Mesodermal cell (in vitro differentiated cells): Measurements from ENCODE around the gene CASD1.

Source experiments
- H3K27ac ChIP-seq: 2 replicates; pipeline ENCODE4 v1.7.0; 2013; ENCODE audit warnings: mild to moderate bottlenecking, low read depth, low read length, moderate library complexity; ENCODE audit not compliant: severe bottlenecking
- H3K36me3 ChIP-seq: 2 replicates; pipeline ENCODE4 v1.7.1; 2013; ENCODE audit warnings: mild to moderate bottlenecking, low read length, moderate library complexity; ENCODE audit not compliant: control insufficient read depth, insufficient read depth
- H3K4me1 ChIP-seq: one replicate; pipeline ENCODE4 v1.7.1; 2013; ENCODE audit warnings: mild to moderate bottlenecking, low read length; ENCODE audit not compliant: insufficient read depth, control insufficient read depth, poor library complexity, severe bottlenecking
- H3K4me3 ChIP-seq: 2 replicates; pipeline ENCODE4 v1.7.0; 2013; ENCODE audit warnings: low read length, control low read depth, mild to moderate bottlenecking; ENCODE audit not compliant: insufficient read depth, poor library complexity, severe bottlenecking; ENCODE audit errors: extremely low read depth
- H3K9me3 ChIP-seq: 2 replicates; pipeline ENCODE4 v1.7.1; 2013; ENCODE audit warnings: mild to moderate bottlenecking, low read length, moderate library complexity; ENCODE audit not compliant: control insufficient read depth
- WGBS, 2 experiments: methylation state at CpG; one replicate each; pipeline ENCODE4 v1.1.5; 2013; ENCODE audit warnings: missing lambda C conversion rate in 2 of 2; ENCODE audit not compliant: insufficient coverage in 2 of 2; 5-methylcytosine and 5-hydroxymethylcytosine counted together

Gene CASD1

DNA sequence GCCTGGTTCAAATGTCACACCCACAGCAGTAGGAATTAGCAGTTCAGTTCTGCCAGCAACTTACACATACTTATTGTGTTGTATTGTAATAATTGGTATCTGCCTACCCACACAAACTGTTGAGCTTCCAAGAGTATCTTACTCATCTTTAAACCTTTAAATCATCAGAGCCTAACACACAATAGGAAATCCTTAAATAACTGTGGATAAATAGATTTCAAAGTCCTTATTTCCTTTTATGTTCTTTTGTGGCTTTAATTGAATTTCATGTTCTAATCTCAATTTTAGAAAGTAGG, 3.9 kb downstream of the CASD1 start:
- no peak overlapping the region for H3K4me3 ChIP-seq

DNA sequence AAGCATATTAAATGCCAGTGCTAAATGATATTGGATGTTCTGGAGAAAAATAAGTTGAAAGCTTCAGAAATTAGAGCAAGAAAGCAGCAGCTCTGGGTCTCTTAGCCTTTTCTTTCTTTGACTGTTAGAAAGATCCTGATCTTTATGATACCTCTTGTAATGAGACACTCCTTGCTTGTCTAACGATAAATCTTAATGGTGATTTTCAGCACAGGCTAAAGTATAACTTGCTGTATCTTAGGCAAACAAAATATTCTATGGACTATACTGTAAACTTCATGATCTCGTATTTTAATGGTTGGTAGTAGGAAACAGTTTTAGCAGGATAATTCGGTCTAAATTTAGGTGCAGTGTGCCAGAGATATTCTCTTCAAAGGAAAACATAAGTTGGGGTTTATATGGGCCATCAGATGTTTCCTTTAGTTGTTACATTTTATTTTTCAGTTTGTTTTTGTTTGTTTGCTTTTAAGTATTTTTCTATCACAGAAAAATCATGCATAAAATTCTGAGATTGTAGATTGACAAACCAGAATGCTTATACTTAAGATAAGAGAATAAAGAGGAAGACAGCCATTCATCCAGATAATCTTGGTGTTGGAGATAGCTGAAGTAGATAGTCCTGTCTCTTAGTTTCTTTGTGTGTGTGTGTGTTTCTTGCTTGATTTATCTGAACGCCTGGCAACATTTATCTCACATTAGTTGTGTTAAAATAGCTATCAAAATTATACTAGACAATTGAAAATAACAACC, 4.7 kb downstream of the CASD1 start:
- Histone ChIP-seq H3K9me3 (no peaks in the 10 kb centered on the region), H3K4me3 (no peak overlapping the region), H3K4me1 (peaks cover 19% of the 10 kb centered on the region), H3K27ac (peak overlapping the region; percentile 34), H3K36me3 (peaks cover 3% of the 10 kb centered on the region)
- 88% methylated on average over 2 of the region's 4 CpGs; no CpG with 5 or more reads in 1 of the 2 experiments for WGBS, 2 experiments

More for the DNA sequence above, 3.9 kb downstream of the CASD1 start:
- H3K27ac ChIP-seq, result no peak overlapping the region
- H3K4me1 ChIP-seq, result peaks cover 19% of the 10 kb centered on the region
- peaks cover 3% of the 10 kb centered on the region for H3K36me3 ChIP-seq
- H3K9me3 ChIP-seq, result no peaks in the 10 kb centered on the region

GRCh38 chr7:94514917-94515316, 5.3 kb downstream of the CASD1 start:
- Histone ChIP-seq H3K9me3 (no peaks in the 10 kb centered on the region), H3K4me3 (no peak overlapping the region), H3K4me1 (peaks cover 19% of the 10 kb centered on the region), H3K27ac (no peak overlapping the region), H3K36me3 (peaks cover 8% of the 10 kb centered on the region)

DNA sequence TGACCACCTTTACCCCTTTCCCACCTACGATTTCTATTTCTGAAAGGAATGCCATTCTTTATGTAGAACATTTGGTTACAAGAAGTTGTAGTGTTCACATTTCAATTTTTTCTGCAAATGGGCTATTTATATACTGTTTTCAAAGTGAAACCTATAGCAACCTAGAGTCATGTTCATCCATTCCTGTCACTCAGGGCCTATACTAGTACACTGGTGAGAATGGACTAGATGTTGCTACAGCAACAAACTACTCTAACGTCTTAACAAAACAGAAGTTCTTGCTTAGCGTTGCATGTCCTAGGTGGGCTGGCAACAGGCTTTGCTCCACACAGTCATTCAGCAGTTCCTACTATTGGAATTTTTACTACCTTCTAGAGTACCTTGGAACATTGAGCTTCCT, 16.3 kb downstream of the CASD1 start:
- Histone ChIP-seq H3K9me3 (no peaks in the 10 kb centered on the region), H3K27ac (no peak overlapping the region), H3K4me3 (no peak overlapping the region), H3K4me1 (no peaks in the 10 kb centered on the region), H3K36me3 (peaks cover 21% of the 10 kb centered on the region)
- WGBS, 2 experiments, result 100% methylated on average over 1 to 2 of the region's 3 CpGs

- Histone ChIP-seq H3K27ac (no peak overlapping the region), H3K36me3 (peaks cover 33% of the 10 kb centered on the region), H3K9me3 (no peaks in the 10 kb centered on the region), H3K4me1 (no peaks in the 10 kb centered on the region), H3K4me3 (no peak overlapping the region)
- WGBS, 2 experiments, result 91 to 100% methylated on average over 1 of the region's 1 CpG
These were observed 19.9 kb downstream of the CASD1 start for GRCh38 chr7:94529516-94529915.

DNA sequence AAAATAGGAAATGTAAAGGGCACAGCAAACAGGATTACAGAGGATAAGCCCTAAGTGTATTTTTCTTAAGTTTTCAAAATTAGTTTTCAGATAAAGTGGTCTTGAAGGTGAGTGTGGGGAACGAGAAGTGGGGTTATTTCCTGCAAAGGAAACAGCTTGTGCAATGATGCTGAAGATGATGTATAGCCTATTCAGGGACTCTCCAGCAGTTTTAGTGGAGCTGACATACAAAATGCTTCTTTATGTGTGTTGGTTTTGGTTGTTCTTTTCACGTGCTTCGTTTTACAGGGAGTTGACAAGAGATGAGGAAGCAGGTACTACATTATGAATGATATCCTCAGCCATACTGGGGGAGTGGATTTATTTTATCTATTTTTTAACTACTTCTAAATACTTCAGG, 20.5 kb downstream of the CASD1 start:
- Histone ChIP-seq H3K27ac (no peak overlapping the region), H3K36me3 (peaks cover 36% of the 10 kb centered on the region), H3K4me3 (no peak overlapping the region), H3K9me3 (no peaks in the 10 kb centered on the region), H3K4me1 (no peaks in the 10 kb centered on the region)
- WGBS, 2 experiments, result 76 to 91% methylated on average over 1 to 2 of the region's 3 CpGs

DNA sequence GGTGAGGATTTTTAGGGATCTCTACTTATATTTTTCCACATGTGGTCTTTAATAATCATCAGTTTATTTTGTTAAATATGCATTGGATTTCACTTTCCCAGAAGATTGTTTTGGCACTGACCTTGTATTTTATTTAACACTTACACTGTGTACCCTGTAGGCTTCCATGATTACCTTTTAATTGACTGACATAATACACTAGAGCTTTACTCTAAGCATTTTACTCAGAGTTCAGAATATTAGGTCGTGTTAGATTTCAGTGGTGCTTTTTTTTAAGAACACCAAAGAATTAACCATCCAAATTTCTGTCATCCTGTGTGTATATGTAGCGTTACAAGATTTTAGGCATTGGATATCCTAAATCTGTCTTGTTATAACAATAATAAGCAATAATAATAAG, 23.1 kb downstream of the CASD1 start:
- H3K27ac ChIP-seq, result no peak overlapping the region
- no peaks in the 10 kb centered on the region for H3K9me3 ChIP-seq
- peaks cover 42% of the 10 kb centered on the region for H3K36me3 ChIP-seq
- WGBS, 2 experiments, result no CpG with 5 or more reads among the region's 2 CpGs
- no peaks in the 10 kb centered on the region for H3K4me1 ChIP-seq
- H3K4me3 ChIP-seq, result no peak overlapping the region

- no peaks in the 10 kb centered on the region for H3K4me1 ChIP-seq
- no peaks in the 10 kb centered on the region for H3K9me3 ChIP-seq
- 100% methylated on average over 1 of the region's 1 CpG for WGBS, 2 experiments
- H3K27ac ChIP-seq, result no peak overlapping the region
- H3K4me3 ChIP-seq, result no peak overlapping the region
- peaks cover 18% of the 10 kb centered on the region for H3K36me3 ChIP-seq
These were observed 30.8 kb downstream of the CASD1 start for GRCh38 chr7:94540428-94540827.

DNA sequence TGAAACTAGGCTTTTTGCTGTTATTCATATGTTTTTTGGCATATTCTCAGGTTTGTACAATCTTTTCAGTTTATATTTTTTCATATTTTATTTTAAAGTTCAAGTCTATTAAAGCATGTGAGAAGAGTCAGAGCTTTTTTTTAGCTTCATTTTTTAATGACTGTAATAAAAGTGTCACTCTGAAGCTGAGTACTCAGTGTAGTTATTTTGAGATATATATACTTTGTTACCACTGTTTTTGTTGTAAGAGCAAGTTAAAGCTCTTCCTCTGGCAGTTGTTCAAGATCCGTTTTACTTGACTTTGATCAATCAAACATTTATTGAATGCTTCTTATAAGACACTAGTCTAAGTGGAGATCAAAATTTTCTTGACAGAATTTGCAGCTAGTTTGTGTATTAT, 37.5 kb downstream of the CASD1 start:
- H3K9me3 ChIP-seq, result no peaks in the 10 kb centered on the region
- H3K4me1 ChIP-seq, result no peaks in the 10 kb centered on the region
- no CpG with 5 or more reads among the region's 1 CpG for WGBS, 2 experiments
- H3K36me3 ChIP-seq, result peaks cover 20% of the 10 kb centered on the region
- no peak overlapping the region for H3K4me3 ChIP-seq
- H3K27ac ChIP-seq, result no peak overlapping the region

DNA sequence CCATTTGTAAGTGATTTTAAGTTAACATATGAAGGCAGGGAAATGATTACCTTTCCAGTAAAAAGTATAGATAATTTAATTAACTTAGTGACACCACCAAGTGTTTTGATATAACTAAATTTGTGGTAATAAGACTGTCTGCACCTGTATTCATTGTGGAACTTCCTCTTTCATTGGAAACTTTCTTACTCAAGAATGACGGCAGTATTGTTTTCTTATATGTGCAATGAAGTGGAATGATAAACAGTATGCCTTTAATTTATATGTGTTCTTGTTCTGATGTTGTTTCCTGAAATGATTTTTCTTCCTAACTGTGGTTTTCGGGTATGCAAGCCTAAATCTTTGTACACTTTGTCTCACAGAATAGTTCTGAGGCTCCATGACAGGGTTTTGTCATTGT, 46.4 kb downstream of the CASD1 start:
- Histone ChIP-seq H3K4me3 (no peak overlapping the region), H3K4me1 (no peaks in the 10 kb centered on the region), H3K9me3 (no peaks in the 10 kb centered on the region), H3K36me3 (peaks cover 23% of the 10 kb centered on the region), H3K27ac (no peak overlapping the region)
- 83 to 100% methylated on average over 1 of the region's 2 CpGs for WGBS, 2 experiments

- Histone ChIP-seq H3K27ac (no peak overlapping the region), H3K9me3 (no peaks in the 10 kb centered on the region), H3K4me3 (no peak overlapping the region), H3K36me3 (peaks cover 18% of the 10 kb centered on the region), H3K4me1 (peaks cover 5% of the 10 kb centered on the region)
These were observed 47.6 kb downstream of the CASD1 start for GRCh38 chr7:94557215-94557614.
